Panc1 (cell line): Measurements from ENCODE around the gene ROS1.

Source experiments
- CTCF ChIP-seq: fragments of 450-650 bp; IDR thresholded peaks from 2 replicates; pipeline ENCODE4 v1.5.1; 2017; ENCODE audit warnings: mild to moderate bottlenecking
- POLR2AphosphoS5 ChIP-seq: IDR thresholded peaks from 2 replicates; pipeline ENCODE4 v1.6.1; 2012; ENCODE audit warnings: mild to moderate bottlenecking, low read depth, low read length, moderate library complexity
- SIN3A ChIP-seq: IDR thresholded peaks from 2 replicates; pipeline ENCODE4 v1.6.1; 2012; ENCODE audit warnings: low read depth, mild to moderate bottlenecking, low read length, moderate library complexity, borderline replicate concordance; ENCODE audit not compliant: insufficient read depth
- TCF7L2 ChIP-seq: IDR thresholded peaks from 2 replicates; pipeline ENCODE4 v1.6.1; 2011; ENCODE audit warnings: mild to moderate bottlenecking, low read depth, low read length, inconsistent platforms
- TF ChIP-seq, protein P1 (sequence below), 2 experiments: IDR thresholded peaks; 2 replicates each; pipeline ENCODE4 v1.6.1; 2011 to 2012; ENCODE audit warnings: low read depth in 2 of 2, control low read depth in 1 of 2, low read length in 1 of 2, mild to moderate bottlenecking in 1 of 2, moderate library complexity in 1 of 2; ENCODE audit not compliant: insufficient read depth in 1 of 2

DNA sequence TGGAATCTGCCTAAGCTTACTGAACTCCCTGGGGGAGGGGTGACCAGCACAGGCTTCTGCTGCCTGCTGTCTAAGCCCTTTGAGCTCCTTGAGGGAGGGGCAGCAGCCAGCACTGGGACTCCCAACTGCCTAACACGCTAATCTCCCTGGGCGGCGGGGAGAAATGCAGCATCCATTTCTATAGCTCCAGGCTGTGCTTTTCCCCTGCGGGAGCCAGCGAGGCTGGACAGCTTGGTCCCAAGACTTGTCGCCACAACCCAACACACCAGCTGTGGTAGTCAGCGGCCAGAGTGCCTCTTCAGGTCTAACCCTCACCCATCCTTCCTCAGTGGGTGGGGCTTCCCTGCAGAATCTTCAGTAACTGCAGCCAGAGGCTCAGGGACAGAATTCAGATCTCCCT lies 95.8 kb downstream of the ROS1 start:
- TF ChIP-seq CTCF, result no peak
- no peak for TF ChIP-seq POLR2AphosphoS5
- TF ChIP-seq, protein P1, sequence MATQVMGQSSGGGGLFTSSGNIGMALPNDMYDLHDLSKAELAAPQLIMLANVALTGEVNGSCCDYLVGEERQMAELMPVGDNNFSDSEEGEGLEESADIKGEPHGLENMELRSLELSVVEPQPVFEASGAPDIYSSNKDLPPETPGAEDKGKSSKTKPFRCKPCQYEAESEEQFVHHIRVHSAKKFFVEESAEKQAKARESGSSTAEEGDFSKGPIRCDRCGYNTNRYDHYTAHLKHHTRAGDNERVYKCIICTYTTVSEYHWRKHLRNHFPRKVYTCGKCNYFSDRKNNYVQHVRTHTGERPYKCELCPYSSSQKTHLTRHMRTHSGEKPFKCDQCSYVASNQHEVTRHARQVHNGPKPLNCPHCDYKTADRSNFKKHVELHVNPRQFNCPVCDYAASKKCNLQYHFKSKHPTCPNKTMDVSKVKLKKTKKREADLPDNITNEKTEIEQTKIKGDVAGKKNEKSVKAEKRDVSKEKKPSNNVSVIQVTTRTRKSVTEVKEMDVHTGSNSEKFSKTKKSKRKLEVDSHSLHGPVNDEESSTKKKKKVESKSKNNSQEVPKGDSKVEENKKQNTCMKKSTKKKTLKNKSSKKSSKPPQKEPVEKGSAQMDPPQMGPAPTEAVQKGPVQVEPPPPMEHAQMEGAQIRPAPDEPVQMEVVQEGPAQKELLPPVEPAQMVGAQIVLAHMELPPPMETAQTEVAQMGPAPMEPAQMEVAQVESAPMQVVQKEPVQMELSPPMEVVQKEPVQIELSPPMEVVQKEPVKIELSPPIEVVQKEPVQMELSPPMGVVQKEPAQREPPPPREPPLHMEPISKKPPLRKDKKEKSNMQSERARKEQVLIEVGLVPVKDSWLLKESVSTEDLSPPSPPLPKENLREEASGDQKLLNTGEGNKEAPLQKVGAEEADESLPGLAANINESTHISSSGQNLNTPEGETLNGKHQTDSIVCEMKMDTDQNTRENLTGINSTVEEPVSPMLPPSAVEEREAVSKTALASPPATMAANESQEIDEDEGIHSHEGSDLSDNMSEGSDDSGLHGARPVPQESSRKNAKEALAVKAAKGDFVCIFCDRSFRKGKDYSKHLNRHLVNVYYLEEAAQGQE (IDR thresholded peaks at IDR 0.05; ENCODE audit: insufficient read depth in 1 of 2, low read depth in 2 of 2, low read length in 1 of 2), result no peak
- no peak for TF ChIP-seq TCF7L2
- TF ChIP-seq SIN3A, result no peak
